OCI-LY1 (cell line): ENCODE results near the gene PXK.

Experiments
- CTCF ChIP-seq: fragments of 200-600 bp; sonication (generic), shearing (Covaris generic); IDR thresholded peaks from 2 replicates; pipeline ENCODE4 v1.5.1; 2017; ENCODE audit warnings: mild to moderate bottlenecking, antibody characterized with exemption, low read length, moderate library complexity, mixed read lengths
- EZH2 ChIP-seq: fragments of 200-600 bp; sonication (generic), shearing (Covaris generic); IDR thresholded peaks from 2 replicates; pipeline ENCODE4 v1.8.0; 2017; ENCODE audit warnings: borderline replicate concordance, mixed run types, mild to moderate bottlenecking, antibody characterized with exemption, low read length, moderate library complexity, mixed read lengths

- TF ChIP-seq CTCF (no peak), EZH2 (no peak)
Observed at GRCh38 chr3:58469096-58469495, 136.4 kb downstream of the PXK start.
